Calu3 (cell line): ENCODE results near the gene IL1R1. TPM values are rescaled to one million over a fixed set of nuclear protein-coding genes. Genes with fewer than 3 reads are reported as not detected.

Experiments used
- Bru-seq: library from RNA; stranded (reverse); fragments of 400-500 nt; gene quantifications from one replicate; lab custom pipeline; 2021; lab: Mats Ljungman, UMichigan
- BruChase-seq, 2 experiments: library from RNA; stranded (reverse); fragments of 400-500 nt; gene quantifications; one replicate each; lab custom pipeline; 2021; lab: Mats Ljungman, UMichigan
- BruUV-seq: library from RNA; stranded (reverse); fragments of 400-500 nt; replicated peaks from 2 replicates; lab custom pipeline; 2021; lab: Mats Ljungman, UMichigan
- CTCF ChIA-PET: fragments of 300-600 bp; sonication (Branson Sonifier 250); formaldehyde crosslinking; loops from one replicate; lab custom pipeline; 2022; ENCODE audit warnings: antibody characterized with exemption; lab: Charles Lee
- DNase-seq: peaks from one replicate; pipeline ENCODE4 v3.0.0; 2022
- H3K27ac Mint-ChIP-seq: one replicate; pipeline ENCODE4 v1.8.0; 2022; ENCODE audit warnings: mixed read lengths; ENCODE audit not compliant: unreplicated experiment
- H3K27me3 Mint-ChIP-seq: one replicate; pipeline ENCODE4 v1.8.0; 2022; ENCODE audit warnings: mixed read lengths; ENCODE audit not compliant: unreplicated experiment
- H3K36me3 Mint-ChIP-seq: one replicate; pipeline ENCODE4 v1.8.0; 2022; ENCODE audit warnings: mild to moderate bottlenecking, moderate library complexity, mixed read lengths; ENCODE audit not compliant: insufficient read depth, unreplicated experiment
- H3K4me1 Mint-ChIP-seq: one replicate; pipeline ENCODE4 v1.8.0; 2022; ENCODE audit warnings: mild to moderate bottlenecking, low read depth, mixed read lengths; ENCODE audit not compliant: unreplicated experiment
- H3K4me3 Mint-ChIP-seq: one replicate; pipeline ENCODE4 v1.8.0; 2022; ENCODE audit warnings: mild to moderate bottlenecking, low read depth, moderate library complexity, mixed read lengths; ENCODE audit not compliant: unreplicated experiment
- H3K9me3 Mint-ChIP-seq: one replicate; pipeline ENCODE4 v1.8.0; 2022; ENCODE audit warnings: low read depth, mixed read lengths; ENCODE audit not compliant: unreplicated experiment
- intact Hi-C: fragments of 100-400 bp; cut with micrococcal nuclease; formaldehyde crosslinking; loops from one replicate; pipeline ENCODE4 v1.10.0; 2022; ENCODE audit not compliant: unreplicated experiment
- long read RNA-seq: library from polyadenylated mRNA; stranded (forward); transcript quantifications from one replicate; pipeline ENCODE4 v2.0.0, GENCODE V29; 2022
- total RNA-seq: library from RNA; stranded (reverse); gene quantifications from 2 replicates; pipeline ENCODE4 v1.2.3, GENCODE V29; 2022
- TF ChIP-seq, protein P1 (sequence below): fragments of 200-600 bp; IDR thresholded peaks from one replicate; pipeline ENCODE4 v1.8.0; 2022; ENCODE audit warnings: antibody characterized with exemption; ENCODE audit not compliant: unreplicated experiment

IL1R1 gene, protein sequence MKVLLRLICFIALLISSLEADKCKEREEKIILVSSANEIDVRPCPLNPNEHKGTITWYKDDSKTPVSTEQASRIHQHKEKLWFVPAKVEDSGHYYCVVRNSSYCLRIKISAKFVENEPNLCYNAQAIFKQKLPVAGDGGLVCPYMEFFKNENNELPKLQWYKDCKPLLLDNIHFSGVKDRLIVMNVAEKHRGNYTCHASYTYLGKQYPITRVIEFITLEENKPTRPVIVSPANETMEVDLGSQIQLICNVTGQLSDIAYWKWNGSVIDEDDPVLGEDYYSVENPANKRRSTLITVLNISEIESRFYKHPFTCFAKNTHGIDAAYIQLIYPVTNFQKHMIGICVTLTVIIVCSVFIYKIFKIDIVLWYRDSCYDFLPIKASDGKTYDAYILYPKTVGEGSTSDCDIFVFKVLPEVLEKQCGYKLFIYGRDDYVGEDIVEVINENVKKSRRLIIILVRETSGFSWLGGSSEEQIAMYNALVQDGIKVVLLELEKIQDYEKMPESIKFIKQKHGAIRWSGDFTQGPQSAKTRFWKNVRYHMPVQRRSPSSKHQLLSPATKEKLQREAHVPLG
- total RNA-seq (6.2 and 8.7 TPM in 2 replicates), Bru-seq, nascent RNA (percentile 43 among the genes with signal in this experiment), BruChase-seq, experiment 1, labeled RNA remaining after a 6-hour chase (percentile 46 among the genes with signal in this experiment), BruChase-seq, experiment 2, labeled RNA remaining after a 2-hour chase (percentile 37 among the genes with signal in this experiment)
- long read RNA-seq, full-length matches to known transcripts: 3 of 6 reads
- long read RNA-seq, partial matches to known transcripts: 0 of 6 reads
- long read RNA-seq, other reads (novel, unspliced or antisense): 3 of 6 reads

DNA sequence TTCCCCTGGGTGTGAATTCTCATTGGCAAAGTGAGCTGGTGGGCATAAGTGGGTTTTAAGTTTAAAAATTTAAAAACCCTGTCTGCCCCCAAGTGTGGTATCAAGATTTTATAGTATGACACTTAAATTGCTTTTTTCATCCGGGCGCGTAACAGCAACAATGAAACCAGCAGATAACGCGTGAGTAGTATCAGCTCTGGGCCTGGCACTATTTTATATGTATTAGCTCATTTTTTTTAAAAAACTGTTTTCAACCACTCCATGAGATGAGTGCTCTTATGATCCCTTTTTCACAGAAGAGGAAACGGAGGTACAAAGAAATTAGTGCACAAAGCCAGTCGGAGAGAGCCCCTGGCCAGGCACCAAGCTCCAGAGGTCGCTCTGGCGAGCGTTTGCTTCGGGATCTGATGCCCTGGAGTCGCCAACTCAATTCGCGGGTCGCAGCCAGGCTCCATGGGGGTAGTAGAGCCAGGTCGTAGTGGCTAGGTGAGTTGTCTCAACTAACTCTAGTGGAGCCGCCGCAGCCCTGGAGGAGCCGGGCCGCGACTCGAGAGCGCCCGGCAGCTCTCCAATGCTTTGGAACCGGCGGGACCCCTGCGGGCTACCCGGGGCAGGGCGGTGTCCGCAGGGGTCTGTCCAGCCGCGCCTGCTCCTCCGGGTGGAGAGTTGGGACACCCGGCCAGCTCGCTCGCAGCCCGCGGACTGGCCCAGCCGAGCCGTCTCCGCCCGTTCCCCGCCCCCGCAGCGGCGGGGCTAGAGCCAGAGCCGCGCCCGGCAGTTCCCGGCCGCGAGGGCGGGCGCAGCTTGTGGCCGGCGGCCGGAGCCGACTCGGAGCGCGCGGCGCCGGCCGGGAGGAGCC, at the start of gene IL1R1:
Gene IL1R1, plus strand, starts transcription at position 777 of the 859 bp plus-strand sequence. CDS start 14,979 bp downstream, outside the sequence.
- peaks cover 10% of the 10 kb centered on the region for H3K36me3 Mint-ChIP-seq
- DNase-seq: peak; percentile 80
- no TSS peak for BruUV-seq
- peak within 1 kb of the TSS; percentile 28 for H3K27ac Mint-ChIP-seq
- intact Hi-C loops: no loop called here
- peaks cover 9% of the 10 kb centered on the region for H3K9me3 Mint-ChIP-seq
- no peaks in the 10 kb centered on the region for H3K27me3 Mint-ChIP-seq
- H3K4me1 Mint-ChIP-seq: peaks cover 18% of the 10 kb centered on the region
- H3K4me3 Mint-ChIP-seq: peak within 1 kb of the TSS; percentile 78
- TF ChIP-seq, protein P1, sequence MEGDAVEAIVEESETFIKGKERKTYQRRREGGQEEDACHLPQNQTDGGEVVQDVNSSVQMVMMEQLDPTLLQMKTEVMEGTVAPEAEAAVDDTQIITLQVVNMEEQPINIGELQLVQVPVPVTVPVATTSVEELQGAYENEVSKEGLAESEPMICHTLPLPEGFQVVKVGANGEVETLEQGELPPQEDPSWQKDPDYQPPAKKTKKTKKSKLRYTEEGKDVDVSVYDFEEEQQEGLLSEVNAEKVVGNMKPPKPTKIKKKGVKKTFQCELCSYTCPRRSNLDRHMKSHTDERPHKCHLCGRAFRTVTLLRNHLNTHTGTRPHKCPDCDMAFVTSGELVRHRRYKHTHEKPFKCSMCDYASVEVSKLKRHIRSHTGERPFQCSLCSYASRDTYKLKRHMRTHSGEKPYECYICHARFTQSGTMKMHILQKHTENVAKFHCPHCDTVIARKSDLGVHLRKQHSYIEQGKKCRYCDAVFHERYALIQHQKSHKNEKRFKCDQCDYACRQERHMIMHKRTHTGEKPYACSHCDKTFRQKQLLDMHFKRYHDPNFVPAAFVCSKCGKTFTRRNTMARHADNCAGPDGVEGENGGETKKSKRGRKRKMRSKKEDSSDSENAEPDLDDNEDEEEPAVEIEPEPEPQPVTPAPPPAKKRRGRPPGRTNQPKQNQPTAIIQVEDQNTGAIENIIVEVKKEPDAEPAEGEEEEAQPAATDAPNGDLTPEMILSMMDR: no peak
- CTCF ChIA-PET: interaction anchor here (0.6 to 1.6 kb wide), 6 partner anchors 11 to 122 kb away, joined by 3 to 9 read pairs (median 4); no protein-coding TSS in a partner anchor

DNA sequence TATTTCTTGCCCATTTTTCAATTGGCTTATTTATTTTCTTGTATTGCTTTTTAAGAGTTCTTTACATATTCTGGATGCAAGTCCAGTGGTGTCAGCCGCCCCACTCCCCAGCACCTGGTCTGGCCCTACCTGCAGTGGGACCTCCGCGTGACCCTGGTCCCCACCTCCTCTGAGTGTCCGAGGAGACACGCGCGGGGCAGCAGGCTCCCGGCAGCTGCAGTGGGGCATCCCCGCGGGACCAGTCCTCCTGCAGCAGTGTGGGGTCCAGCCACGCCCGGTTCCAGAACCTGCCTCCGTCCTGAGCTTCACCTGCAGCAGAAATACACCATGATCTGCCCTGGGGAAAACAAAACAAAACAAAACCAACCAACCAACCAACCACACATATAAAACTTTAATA, 48.9 kb upstream of the IL1R1 start:
- Mint-ChIP-seq H3K36me3 (no peaks in the 10 kb centered on the region), H3K27ac (no peak overlapping the region), H3K4me1 (no peaks in the 10 kb centered on the region), H3K27me3 (no peaks in the 10 kb centered on the region), H3K4me3 (no peak overlapping the region), H3K9me3 (peaks cover 7% of the 10 kb centered on the region)
- TF ChIP-seq, protein P1: no peak
- no peak for DNase-seq
- intact Hi-C loops: no loop called here
- CTCF ChIA-PET: no interaction called here
- no TSS peak for BruUV-seq

DNA sequence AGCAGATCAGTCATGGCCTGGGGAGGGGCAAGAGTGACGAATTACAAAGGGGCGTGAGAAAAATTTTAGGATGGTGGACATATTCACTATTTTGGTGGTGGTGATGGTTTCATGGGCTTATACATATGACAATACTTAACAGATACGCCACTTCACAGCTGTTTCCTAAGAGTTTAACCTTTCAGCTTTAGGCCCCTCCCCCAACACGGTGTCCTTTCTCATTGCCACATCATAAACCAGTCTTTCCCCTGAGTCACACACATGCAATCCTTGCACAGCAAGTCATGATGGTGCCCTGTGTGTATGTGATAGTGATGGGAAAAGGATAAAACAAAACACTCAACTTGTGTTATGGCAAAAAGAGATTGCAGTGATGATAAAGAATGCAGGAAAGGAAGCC, 47.6 kb upstream of the IL1R1 start:
- intact Hi-C loops: no loop called here
- Mint-ChIP-seq H3K36me3 (no peaks in the 10 kb centered on the region), H3K27me3 (no peaks in the 10 kb centered on the region), H3K27ac (no peak overlapping the region), H3K4me1 (peaks cover 7% of the 10 kb centered on the region), H3K4me3 (no peak overlapping the region), H3K9me3 (peaks cover 7% of the 10 kb centered on the region)
- CTCF ChIA-PET: no interaction called here
- BruUV-seq: no TSS peak
- TF ChIP-seq, protein P1: no peak
- DNase-seq: peak; percentile 22

DNA sequence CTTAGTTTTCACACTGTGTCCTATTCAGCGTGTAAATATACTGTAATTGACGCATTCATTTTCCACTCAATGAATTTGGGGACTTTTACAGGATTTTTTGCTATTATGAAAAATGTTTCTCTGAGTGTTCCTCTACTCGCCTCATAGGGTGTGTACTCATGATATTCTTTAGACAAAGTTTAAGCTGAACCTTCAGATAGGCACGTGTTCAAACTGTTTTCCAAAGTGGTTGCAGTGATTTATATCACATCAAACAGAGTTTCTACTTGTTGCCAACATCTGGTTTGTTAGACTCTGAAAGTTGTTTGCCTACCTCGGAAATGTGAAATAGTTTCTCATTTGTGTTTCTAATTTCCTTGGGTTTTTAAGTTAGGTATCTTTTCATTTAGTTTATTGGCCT, 46.4 kb upstream of the IL1R1 start:
- Mint-ChIP-seq H3K27ac (no peak overlapping the region), H3K4me3 (no peak overlapping the region), H3K4me1 (peaks cover 19% of the 10 kb centered on the region), H3K36me3 (no peaks in the 10 kb centered on the region), H3K27me3 (no peaks in the 10 kb centered on the region), H3K9me3 (no peaks in the 10 kb centered on the region)
- DNase-seq: no peak
- intact Hi-C loops: no loop called here
- CTCF ChIA-PET: interaction anchor here (1.1 kb wide), 1 partner anchor 8 kb away, joined by 3 read pairs; no protein-coding TSS in a partner anchor
- TF ChIP-seq, protein P1: no peak
- BruUV-seq: no TSS peak
